ENCODE data around the gene FAM234B. TPM values are rescaled to one million over a fixed set of nuclear protein-coding genes. Genes with fewer than 3 reads are reported as not detected.

The FAM234B gene
- total RNA-seq, 1 experiment from 2014 or later: 5.7 TPM

- no peak overlapping the region for H3K27ac Mint-ChIP-seq (ENCODE audit: low read depth, unreplicated experiment)
- H3K27me3 Mint-ChIP-seq (ENCODE audit: insufficient read depth, unreplicated experiment): no peaks in the 10 kb centered on the region
- intact Hi-C loops (cut with micrococcal nuclease): no loop called here
- no TSS peak for BruUV-seq (replicated peaks)
- no peak for TF ChIP-seq CTCF (IDR thresholded peaks at IDR 0.05; ENCODE audit: unreplicated experiment)
- H3K4me3 Mint-ChIP-seq (ENCODE audit: unreplicated experiment): no peak overlapping the region
- CTCF ChIA-PET: interaction anchor here (0.6 kb wide), 1 partner anchor 8 kb away, joined by 4 read pairs; no protein-coding TSS in a partner anchor
- H3K4me1 Mint-ChIP-seq (ENCODE audit: insufficient read depth, unreplicated experiment): no peaks in the 10 kb centered on the region
- no peak for DNase-seq (ENCODE audit: unreplicated experiment)
- no peaks in the 10 kb centered on the region for H3K9me3 Mint-ChIP-seq (ENCODE audit: unreplicated experiment)
- H3K36me3 Mint-ChIP-seq (ENCODE audit: insufficient read depth, unreplicated experiment): no peaks in the 10 kb centered on the region
- POLR2A ChIA-PET: no interaction called here
These were observed 17.1 kb upstream of the FAM234B start for GRCh38 chr12:13027032-13027431.

- CTCF ChIA-PET: interaction anchor here (0.5 to 0.6 kb wide), 2 partner anchors 9 to 111 kb away, joined by 3 to 4 read pairs; no protein-coding TSS in a partner anchor
- no peak for DNase-seq (ENCODE audit: unreplicated experiment)
- Mint-ChIP-seq H3K27me3 (ENCODE audit: insufficient read depth, unreplicated experiment) (no peaks in the 10 kb centered on the region), H3K9me3 (ENCODE audit: unreplicated experiment) (no peaks in the 10 kb centered on the region), H3K36me3 (ENCODE audit: insufficient read depth, unreplicated experiment) (no peaks in the 10 kb centered on the region), H3K4me3 (ENCODE audit: unreplicated experiment) (no peak overlapping the region), H3K4me1 (ENCODE audit: insufficient read depth, unreplicated experiment) (no peaks in the 10 kb centered on the region), H3K27ac (ENCODE audit: low read depth, unreplicated experiment) (no peak overlapping the region)
- POLR2A ChIA-PET: interaction anchor here (0.5 kb wide), 1 partner anchor 52 kb away, joined by 3 read pairs; no protein-coding TSS in a partner anchor
- no peak for TF ChIP-seq CTCF (IDR thresholded peaks at IDR 0.05; ENCODE audit: unreplicated experiment)
- intact Hi-C loops (cut with micrococcal nuclease): no loop called here
- no TSS peak for BruUV-seq (replicated peaks)
These were observed 16.7 kb upstream of the FAM234B start for GRCh38 chr12:13027508-13027907.

GRCh38 chr12:13028825-13029570 is 15.2 kb upstream of the FAM234B start:
- BruUV-seq (replicated peaks): no TSS peak
- Mint-ChIP-seq H3K4me3 (ENCODE audit: unreplicated experiment) (no peak overlapping the region), H3K9me3 (ENCODE audit: unreplicated experiment) (no peaks in the 10 kb centered on the region), H3K27me3 (ENCODE audit: insufficient read depth, unreplicated experiment) (no peaks in the 10 kb centered on the region), H3K27ac (ENCODE audit: low read depth, unreplicated experiment) (no peak overlapping the region), H3K4me1 (ENCODE audit: insufficient read depth, unreplicated experiment) (no peaks in the 10 kb centered on the region), H3K36me3 (ENCODE audit: insufficient read depth, unreplicated experiment) (no peaks in the 10 kb centered on the region)
- no peak for TF ChIP-seq CTCF (IDR thresholded peaks at IDR 0.05; ENCODE audit: unreplicated experiment)
- POLR2A ChIA-PET: no interaction called here
- intact Hi-C loops (cut with micrococcal nuclease): no loop called here
- CTCF ChIA-PET: no interaction called here
- DNase-seq (ENCODE audit: unreplicated experiment): no peak

GRCh38 chr12:13030541-13031291 is 13.5 kb upstream of the FAM234B start:
- Mint-ChIP-seq H3K27ac (ENCODE audit: low read depth, unreplicated experiment) (no peak overlapping the region), H3K4me1 (ENCODE audit: insufficient read depth, unreplicated experiment) (no peaks in the 10 kb centered on the region), H3K27me3 (ENCODE audit: insufficient read depth, unreplicated experiment) (no peaks in the 10 kb centered on the region), H3K4me3 (ENCODE audit: unreplicated experiment) (no peak overlapping the region), H3K9me3 (ENCODE audit: unreplicated experiment) (no peaks in the 10 kb centered on the region), H3K36me3 (ENCODE audit: insufficient read depth, unreplicated experiment) (no peaks in the 10 kb centered on the region)
- intact Hi-C loops (cut with micrococcal nuclease): no loop called here
- TF ChIP-seq CTCF (IDR thresholded peaks at IDR 0.05; ENCODE audit: unreplicated experiment): no peak
- CTCF ChIA-PET: interaction anchor here (0.5 to 0.6 kb wide), 2 partner anchors 180 to 233 kb away, joined by 3 to 4 read pairs; no protein-coding TSS in a partner anchor
- POLR2A ChIA-PET: no interaction called here
- no TSS peak for BruUV-seq (replicated peaks)
- no peak for DNase-seq (ENCODE audit: unreplicated experiment)
